ENCODE data around the gene ARPC1B.
"Not testable (repeated sequence)": the region's sequence is repeated elsewhere in the genome, so short reads cannot be mapped to it uniquely, and the experiment has no call there.

The ARPC1B gene

DNA sequence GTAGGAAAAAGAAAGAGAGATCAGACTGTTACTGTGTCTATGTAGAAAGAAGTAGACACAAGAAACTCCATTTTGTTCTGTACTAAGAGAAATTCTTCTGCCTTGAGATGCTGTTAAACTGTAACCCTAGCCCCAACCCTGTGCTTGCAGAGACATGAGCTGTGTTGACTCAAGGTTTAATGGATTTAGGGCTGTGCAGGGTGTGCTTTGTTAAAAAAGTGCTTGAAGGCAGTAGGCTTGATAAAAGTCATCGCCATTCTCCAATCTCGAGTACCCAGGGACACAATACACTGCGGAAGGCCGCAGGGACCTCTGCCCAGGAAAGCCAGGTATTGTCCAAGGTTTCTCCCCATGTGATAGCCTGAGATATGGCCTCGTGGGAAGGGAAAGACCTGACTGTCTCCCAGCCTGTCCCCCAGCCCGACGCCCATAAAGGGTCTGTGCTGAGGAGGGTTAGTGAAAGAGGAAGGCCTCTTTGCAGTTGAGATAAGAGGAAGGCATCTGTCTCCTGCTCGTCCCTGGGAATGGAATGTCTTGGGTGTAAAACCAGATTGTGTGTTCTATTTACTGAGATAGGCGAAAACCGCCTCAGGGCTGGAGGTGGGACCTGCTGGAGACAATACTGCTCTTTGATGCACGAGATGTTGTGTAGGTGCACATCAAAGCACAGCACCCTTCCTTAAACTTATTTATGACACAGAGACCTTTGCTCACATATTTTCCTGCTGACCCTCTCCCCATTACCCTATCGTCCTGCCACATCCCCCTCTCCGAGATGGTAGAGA lies 57.4 kb downstream of the ARPC1B start:
- H3K36me3 Mint-ChIP-seq: peaks cover 39% of the 10 kb centered on the region
- not testable (repeated sequence) for H3K27ac Mint-ChIP-seq, H3K4me1 Mint-ChIP-seq

DNA sequence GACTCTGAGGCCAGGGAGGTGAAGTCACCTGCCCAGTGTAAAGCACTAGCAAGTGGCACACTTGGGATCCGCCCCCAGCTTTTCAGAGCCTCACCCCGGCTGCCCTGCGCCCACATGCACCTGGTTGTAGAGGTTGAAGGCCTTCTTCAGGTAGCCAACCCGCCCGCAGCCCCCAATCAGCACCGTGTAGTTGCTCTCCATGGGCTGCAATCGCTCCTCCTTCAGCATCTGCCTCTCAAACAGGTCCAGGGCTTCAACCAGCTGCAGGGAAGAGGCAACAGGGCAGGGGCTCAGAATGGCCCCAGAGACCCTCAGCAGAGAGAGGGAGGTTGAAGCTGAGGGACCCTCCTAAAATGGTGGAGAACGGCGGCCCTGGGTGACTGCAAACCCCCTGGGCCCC lies 58.6 kb downstream of the ARPC1B start:
- H3K4me1 Mint-ChIP-seq: peaks cover 12% of the 10 kb centered on the region
- H3K36me3 Mint-ChIP-seq: peaks cover 39% of the 10 kb centered on the region
- no peak overlapping the region for H3K4me3 Mint-ChIP-seq
- no peaks in the 10 kb centered on the region for H3K9me3 Mint-ChIP-seq
- no peaks in the 10 kb centered on the region for H3K27me3 Mint-ChIP-seq
- no peak for ATAC-seq
- H3K27ac Mint-ChIP-seq: no peak overlapping the region

More for the DNA sequence above, 57.4 kb downstream of the ARPC1B start:
- not testable (repeated sequence) for H3K27me3 Mint-ChIP-seq, ATAC-seq, H3K9me3 Mint-ChIP-seq, H3K4me3 Mint-ChIP-seq

DNA sequence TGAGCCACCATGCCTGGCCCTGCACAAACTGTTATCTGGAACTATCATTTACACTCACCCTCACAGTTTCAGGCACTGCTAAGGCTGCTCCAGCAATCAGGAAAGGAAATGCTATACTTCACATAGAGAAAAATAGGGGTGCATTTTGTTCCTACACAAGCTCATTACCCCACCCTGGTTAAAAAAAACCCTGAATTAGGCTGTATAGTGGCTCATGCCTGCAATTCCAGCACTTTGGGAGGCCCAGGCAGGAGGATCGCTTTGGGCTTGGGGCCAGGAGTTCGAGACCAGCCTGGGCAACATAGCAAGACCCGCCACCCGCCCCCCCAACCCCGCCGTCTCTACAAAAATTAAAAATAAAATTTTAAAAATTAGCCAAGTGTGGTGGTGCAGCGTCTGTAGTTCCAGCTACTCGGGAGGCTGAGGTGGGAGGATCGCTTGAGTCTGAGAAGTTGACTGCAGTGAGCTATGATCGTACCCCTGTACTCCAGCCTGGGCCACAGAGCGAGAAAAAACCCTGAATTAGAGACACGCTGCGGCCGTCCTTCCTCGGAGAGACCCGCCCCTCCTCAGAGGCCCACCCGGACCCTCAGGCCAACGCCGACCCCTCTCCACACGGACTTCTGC lies 63.5 kb downstream of the ARPC1B start:
- peak; percentile 28 for ATAC-seq

DNA sequence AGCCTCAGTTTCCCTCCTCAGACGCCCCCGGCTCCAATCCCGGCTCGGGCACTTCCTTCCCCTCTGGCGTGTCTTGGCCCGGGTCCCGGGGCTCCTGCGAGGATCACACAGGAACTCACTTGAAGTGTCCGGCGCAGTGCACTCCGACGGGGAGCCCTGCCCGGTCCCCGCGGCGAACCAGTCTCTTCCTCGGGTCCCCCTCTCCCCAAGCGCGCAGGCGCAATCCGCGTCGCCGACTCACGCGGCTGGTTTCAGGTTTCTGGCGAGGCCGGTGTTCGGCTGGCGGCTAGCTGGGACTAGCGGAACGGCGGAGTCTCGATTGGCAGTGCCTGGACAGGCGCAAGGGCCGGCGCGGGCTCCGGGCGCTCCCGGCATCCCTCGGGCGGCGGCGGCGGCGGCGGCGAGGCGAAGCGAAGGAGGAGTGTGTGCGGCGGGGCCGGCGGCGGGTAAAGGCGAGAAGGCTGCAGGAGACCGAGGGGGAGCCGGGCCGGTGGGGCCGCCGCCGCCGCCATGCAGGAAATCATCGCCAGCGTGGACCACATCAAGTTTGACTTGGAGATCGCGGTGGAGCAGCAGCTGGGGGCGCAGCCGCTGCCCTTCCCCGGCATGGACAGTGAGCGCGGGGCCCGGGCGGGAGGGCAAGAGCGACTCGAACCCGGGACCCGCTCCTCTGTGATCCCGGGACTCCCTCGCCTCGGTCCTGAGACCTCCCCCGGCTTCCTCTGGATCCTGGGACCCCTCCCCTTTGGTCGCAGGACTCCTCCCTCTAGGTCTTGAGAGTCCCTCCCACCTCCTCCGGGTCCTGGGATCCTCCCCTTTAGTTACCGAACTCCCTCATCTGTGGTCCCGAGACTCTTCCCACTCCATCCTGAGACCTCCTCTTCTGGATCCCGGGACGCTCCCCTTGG lies 64.3 kb downstream of the ARPC1B start, which contains the start of the genes CPSF4 and PTCD1:
CPSF4 (plus strand) TSS at position 371 of the 908 bp plus-strand sequence; CDS start at position 511, 140 bp downstream.
PTCD1 (minus strand) TSS at position 226 of the 908 bp plus-strand sequence. CDS start 3,556 bp downstream, outside the sequence.
- H3K9me3 Mint-ChIP-seq: no peaks in the 10 kb centered on the region
- H3K27me3 Mint-ChIP-seq: no peaks in the 10 kb centered on the region
- peak within 1 kb of the TSS; percentile 100 for H3K4me3 Mint-ChIP-seq
- peak within 1 kb of the TSS; percentile 86 for H3K27ac Mint-ChIP-seq
- peaks cover 46% of the 10 kb centered on the region for H3K4me1 Mint-ChIP-seq
- peaks cover 31% of the 10 kb centered on the region for H3K36me3 Mint-ChIP-seq
- ATAC-seq: peak; percentile 98

More for the DNA sequence above, 63.5 kb downstream of the ARPC1B start:
- no peaks in the 10 kb centered on the region for H3K27me3 Mint-ChIP-seq
- no peaks in the 10 kb centered on the region for H3K9me3 Mint-ChIP-seq
- H3K4me3 Mint-ChIP-seq: peak overlapping the region; percentile 100
- peak overlapping the region; percentile 86 for H3K27ac Mint-ChIP-seq
- H3K36me3 Mint-ChIP-seq: peaks cover 35% of the 10 kb centered on the region
- peaks cover 42% of the 10 kb centered on the region for H3K4me1 Mint-ChIP-seq

DNA sequence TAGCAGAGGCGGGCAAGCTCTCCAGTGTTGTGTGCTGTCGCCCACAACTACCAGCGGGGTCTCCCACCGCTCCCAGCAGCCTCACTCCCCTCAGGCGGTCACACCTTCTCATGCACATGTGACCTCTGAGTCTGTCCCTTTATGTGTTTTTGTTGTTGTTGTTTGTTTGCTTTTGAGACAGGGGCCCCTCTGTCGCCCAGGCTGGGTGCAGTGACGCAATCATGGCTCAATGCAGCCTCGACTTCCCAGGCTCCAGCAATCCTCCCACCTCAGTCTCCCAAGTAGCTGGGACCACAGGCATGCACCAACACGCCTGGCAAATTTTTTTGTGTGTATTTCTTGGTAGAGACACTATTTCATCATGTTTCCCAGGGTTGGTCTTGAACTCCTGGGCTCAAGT lies 65.7 kb downstream of the ARPC1B start:
- H3K4me1 Mint-ChIP-seq: peaks cover 52% of the 10 kb centered on the region
- H3K9me3 Mint-ChIP-seq: no peaks in the 10 kb centered on the region
- peak overlapping the region; percentile 86 for H3K27ac Mint-ChIP-seq
- H3K4me3 Mint-ChIP-seq: peak overlapping the region; percentile 100
- no peak for ATAC-seq
- peaks cover 27% of the 10 kb centered on the region for H3K36me3 Mint-ChIP-seq
- no peaks in the 10 kb centered on the region for H3K27me3 Mint-ChIP-seq

Measured in stimulated activated memory B cell treated with anti-CD40 and anti-IgM and Interleukin-4, amounts not matched to agents 10 μg/mL and 1 μg/mL and 100 μg/mL, for 72 hours (primary cell).